Sigmoid colon (tissue), 7 donors: ENCODE data around the gene NTRK1. TPM values are rescaled to one million over a fixed set of nuclear protein-coding genes. Genes with fewer than 3 reads are reported as not detected.

ENCODE experiments used
- DNase-seq: peaks from one replicate; pipeline ENCODE4 v3.0.0-alpha.2; 2019
- H3K27ac ChIP-seq, 4 donors: fragments of 200-600 bp; sonication (generic); one replicate each; pipeline ENCODE4 v1.5.1; 2016 to 2019; ENCODE audit warnings: mild to moderate bottlenecking in 1 of 4
- H3K27me3 ChIP-seq, 3 donors: fragments of 200-600 bp; sonication (generic); one replicate each; pipeline ENCODE4 v1.5.1; 2019; ENCODE audit warnings: mild to moderate bottlenecking in 1 of 3
- H3K36me3 ChIP-seq, 4 donors: fragments of 200-600 bp; sonication (generic); one replicate each; pipeline ENCODE4 v1.5.1; 2016 to 2019
- H3K4me1 ChIP-seq, 4 donors: fragments of 200-600 bp; sonication (generic); one replicate each; pipeline ENCODE4 v1.5.1; 2017 to 2019
- H3K4me3 ChIP-seq, 4 donors: fragments of 200-600 bp; sonication (generic); one replicate each; pipeline ENCODE4 v1.5.1; 2017 to 2019; ENCODE audit warnings: mild to moderate bottlenecking in 2 of 4, moderate library complexity in 1 of 4
- H3K9me3 ChIP-seq, 4 donors: fragments of 200-600 bp in 3 of 4; sonication (generic) in 3 of 4; one replicate each; pipeline versions ENCODE4 v1.5.1 to v1.6.1; 2013 to 2019
- EP300 ChIP-seq, 4 donors: sonication (generic); formaldehyde crosslinking; IDR thresholded peaks; one replicate each; pipeline ENCODE4 v1.6.1; 2017; ENCODE audit warnings: antibody characterized with exemption in 4 of 4
- POLR2A ChIP-seq, 2 donors: fragments of 450-650 bp; IDR thresholded peaks; one replicate each; pipeline ENCODE4 v1.6.1; 2016; ENCODE audit warnings: antibody characterized with exemption in 2 of 2, mild to moderate bottlenecking in 2 of 2, moderate library complexity in 2 of 2
- POLR2AphosphoS5 ChIP-seq, 4 donors: sonication (generic); formaldehyde crosslinking; IDR thresholded peaks; one replicate each; pipeline ENCODE4 v1.6.1; 2017; ENCODE audit warnings: antibody characterized with exemption in 4 of 4
- WGBS, 2 donors: extraction: QIAGEN DNeasy Blood & Tissue Kit; methylation state at CpG; one replicate each; pipeline ENCODE4 v1.1.7; 2013; 5-methylcytosine and 5-hydroxymethylcytosine counted together
- intact Hi-C: fragments of 100-400 bp; cut with DNase I; formaldehyde crosslinking; loops from one replicate; pipeline ENCODE4 v1.15.1; 2023
- polyA plus RNA-seq, 3 donors: library from polyadenylated mRNA; stranded (reverse); fragments of 200-250 nt; gene quantifications; one replicate each; pipeline ENCODE4 v1.2.3, GENCODE V29; 2013
- total RNA-seq, 4 donors: library from RNA; depleted of rRNA; stranded (reverse); fragments of >200 nt; gene quantifications; one replicate each; pipeline ENCODE4 v1.1.0, GENCODE V29; 2016
- TF ChIP-seq, protein P1 (sequence below), 4 experiments: fragments of 450-650 bp in 3 of 4; fragments of 200-600 bp in 1 of 4; IDR thresholded peaks; one replicate each; pipeline ENCODE4 v1.5.1; 2016 to 2019; ENCODE audit warnings: antibody characterized with exemption in 4 of 4, mild to moderate bottlenecking in 3 of 4, moderate library complexity in 2 of 4
- donor health status: healthy with polysubstance abuse.
- donor health status: Bipolar disorder and iron deficiency.
- donor health status: healthy.

Gene NTRK1
- total and polyA plus RNA-seq, 7 donors, result 0.42 to 4.9 (median 2.0) TPM; not detected in 1

- Histone ChIP-seq H3K4me1 (peaks cover 0 to 13% (median 5%) of the 10 kb centered on the region in 4 donors), H3K36me3 (no peaks in the 10 kb centered on the region), H3K27me3 (peaks cover 15 to 87% (median 43%) of the 10 kb centered on the region in 3 donors), H3K9me3 (no peaks in the 10 kb centered on the region), H3K27ac (no peak overlapping the region), H3K4me3 (no peak overlapping the region)
- no peak for DNase-seq
- 44 to 47% methylated on average over 6 of the region's 6 CpGs for WGBS, 2 donors
- intact Hi-C loops, result no loop called here
- no peak for TF ChIP-seq EP300 (IDR thresholded peaks at IDR 0.05)
- TF ChIP-seq, protein P1, sequence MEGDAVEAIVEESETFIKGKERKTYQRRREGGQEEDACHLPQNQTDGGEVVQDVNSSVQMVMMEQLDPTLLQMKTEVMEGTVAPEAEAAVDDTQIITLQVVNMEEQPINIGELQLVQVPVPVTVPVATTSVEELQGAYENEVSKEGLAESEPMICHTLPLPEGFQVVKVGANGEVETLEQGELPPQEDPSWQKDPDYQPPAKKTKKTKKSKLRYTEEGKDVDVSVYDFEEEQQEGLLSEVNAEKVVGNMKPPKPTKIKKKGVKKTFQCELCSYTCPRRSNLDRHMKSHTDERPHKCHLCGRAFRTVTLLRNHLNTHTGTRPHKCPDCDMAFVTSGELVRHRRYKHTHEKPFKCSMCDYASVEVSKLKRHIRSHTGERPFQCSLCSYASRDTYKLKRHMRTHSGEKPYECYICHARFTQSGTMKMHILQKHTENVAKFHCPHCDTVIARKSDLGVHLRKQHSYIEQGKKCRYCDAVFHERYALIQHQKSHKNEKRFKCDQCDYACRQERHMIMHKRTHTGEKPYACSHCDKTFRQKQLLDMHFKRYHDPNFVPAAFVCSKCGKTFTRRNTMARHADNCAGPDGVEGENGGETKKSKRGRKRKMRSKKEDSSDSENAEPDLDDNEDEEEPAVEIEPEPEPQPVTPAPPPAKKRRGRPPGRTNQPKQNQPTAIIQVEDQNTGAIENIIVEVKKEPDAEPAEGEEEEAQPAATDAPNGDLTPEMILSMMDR (IDR thresholded peaks at IDR 0.05), result no peak
- no peak for TF ChIP-seq POLR2A (IDR thresholded peaks at IDR 0.05)
- no peak for TF ChIP-seq POLR2AphosphoS5 (IDR thresholded peaks at IDR 0.05)
These were observed 16.6 kb upstream of the NTRK1 start for GRCh38 chr1:156844102-156844501.

GRCh38 chr1:156844638-156845037 lies 16.0 kb upstream of the NTRK1 start:
- Histone ChIP-seq H3K4me3 (no peak overlapping the region), H3K36me3 (no peaks in the 10 kb centered on the region), H3K27me3 (peaks cover 15 to 88% (median 43%) of the 10 kb centered on the region in 3 donors), H3K27ac (no peak overlapping the region), H3K9me3 (no peaks in the 10 kb centered on the region), H3K4me1 (peaks cover 0 to 13% (median 5%) of the 10 kb centered on the region in 4 donors)
- TF ChIP-seq EP300 (IDR thresholded peaks at IDR 0.05) (no peak), POLR2AphosphoS5 (IDR thresholded peaks at IDR 0.05) (no peak), POLR2A (IDR thresholded peaks at IDR 0.05) (no peak)
- TF ChIP-seq, protein P1 (IDR thresholded peaks at IDR 0.05), result no peak
- 30 to 31% methylated on average over 14 of the region's 14 CpGs for WGBS, 2 donors
- no peak for DNase-seq
- intact Hi-C loops, result no loop called here

DNA sequence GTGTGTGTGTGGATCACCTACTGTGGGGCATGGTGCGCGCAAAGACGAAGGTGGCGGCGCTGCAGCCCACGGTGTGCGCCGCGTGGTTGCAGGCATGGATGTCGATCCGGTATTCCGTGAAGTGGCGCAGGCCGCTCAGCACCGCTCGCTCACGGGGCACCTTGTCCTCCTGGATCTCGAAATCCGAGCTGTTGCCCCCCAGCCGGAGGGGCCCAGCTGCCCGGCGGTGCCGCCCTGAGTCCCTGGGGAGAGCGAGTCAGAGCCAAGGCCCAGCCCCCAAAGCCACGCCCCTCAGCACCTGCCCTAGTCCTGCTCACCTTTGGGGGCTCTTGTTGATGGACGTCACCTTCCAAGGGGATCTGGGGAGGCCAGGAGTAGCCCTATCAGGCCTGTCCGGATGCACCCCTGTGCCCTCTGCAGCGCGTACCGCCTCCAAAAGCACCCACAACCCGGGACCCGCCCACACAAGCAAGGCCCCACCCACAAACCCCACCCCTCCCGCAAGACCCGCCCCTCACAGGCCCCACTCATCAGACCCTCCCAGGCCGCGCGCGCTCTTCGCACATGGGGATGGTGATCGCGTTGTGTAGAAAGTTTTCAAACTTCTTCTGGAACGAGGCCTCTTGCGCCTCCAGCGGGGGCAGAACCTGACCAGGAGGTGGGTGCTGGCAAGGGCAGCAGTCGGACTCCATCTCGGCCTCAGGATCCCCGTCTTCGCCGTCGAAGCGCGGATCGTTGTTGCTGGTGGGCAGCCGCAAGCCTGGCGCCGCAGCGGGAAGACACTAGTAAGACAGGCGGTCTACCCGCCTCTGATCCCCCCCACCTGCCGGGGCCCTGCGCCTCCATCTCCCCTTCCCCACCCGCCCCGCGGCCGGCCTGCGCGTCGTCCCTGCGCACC lies 15.4 kb upstream of the NTRK1 start:
- no peak for DNase-seq
- Histone ChIP-seq H3K4me3 (no peak overlapping the region), H3K27me3 (peaks cover 15 to 81% (median 46%) of the 10 kb centered on the region in 3 donors), H3K9me3 (no peaks in the 10 kb centered on the region), H3K36me3 (no peaks in the 10 kb centered on the region), H3K27ac (no peak overlapping the region), H3K4me1 (peaks cover 0 to 13% (median 5%) of the 10 kb centered on the region in 4 donors)
- intact Hi-C loops, result no loop called here
- TF ChIP-seq, protein P1 (IDR thresholded peaks at IDR 0.05), result no peak
- no peak for TF ChIP-seq POLR2AphosphoS5 (IDR thresholded peaks at IDR 0.05)
- TF ChIP-seq POLR2A (IDR thresholded peaks at IDR 0.05), result no peak
- no peak for TF ChIP-seq EP300 (IDR thresholded peaks at IDR 0.05)
- 10 to 16% methylated on average over 69 of the region's 69 CpGs for WGBS, 2 donors

DNA sequence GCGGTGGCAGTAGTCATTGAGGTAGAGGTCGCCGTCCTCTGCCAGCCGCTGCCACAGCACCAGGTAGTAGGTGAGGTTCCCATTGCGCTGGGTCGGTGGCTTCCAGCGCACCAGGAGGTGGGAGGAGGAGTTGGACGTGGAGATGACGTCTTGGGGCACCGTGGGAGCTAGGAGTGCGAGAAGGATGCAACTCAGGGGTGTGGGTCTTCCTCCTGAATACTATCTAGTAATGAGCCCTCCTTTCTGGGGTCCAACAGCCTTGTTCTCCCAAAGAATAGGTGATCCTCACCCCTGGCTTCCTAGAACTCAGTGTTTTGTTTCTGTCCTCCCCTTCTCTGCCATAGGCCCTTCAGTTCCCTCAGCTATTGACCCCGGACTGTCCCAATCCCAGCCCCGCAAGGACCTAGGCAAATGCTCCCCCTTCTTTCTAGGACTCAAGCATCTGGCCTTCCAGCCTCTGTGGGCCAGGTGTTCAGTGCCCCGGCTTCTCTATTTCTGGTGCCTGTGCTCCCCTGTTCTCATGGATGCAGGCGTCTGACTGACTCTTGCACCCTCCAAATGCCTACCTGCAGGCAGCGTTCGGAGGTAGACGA lies 14.6 kb upstream of the NTRK1 start:
- intact Hi-C loops, result no loop called here
- no peak for DNase-seq
- WGBS, 2 donors, result 50 to 51% methylated on average over 18 of the region's 18 CpGs

More for the DNA sequence above, 14.6 kb upstream of the NTRK1 start:
- Histone ChIP-seq H3K27ac (no peak overlapping the region), H3K4me1 (peaks cover 0 to 13% (median 5%) of the 10 kb centered on the region in 4 donors), H3K36me3 (no peaks in the 10 kb centered on the region), H3K9me3 (no peaks in the 10 kb centered on the region), H3K4me3 (no peak overlapping the region), H3K27me3 (peaks cover 15 to 75% (median 46%) of the 10 kb centered on the region in 3 donors)
- TF ChIP-seq POLR2A (IDR thresholded peaks at IDR 0.05) (no peak), EP300 (IDR thresholded peaks at IDR 0.05) (no peak), POLR2AphosphoS5 (IDR thresholded peaks at IDR 0.05) (no peak)
- TF ChIP-seq, protein P1 (IDR thresholded peaks at IDR 0.05), result no peak
